BLaER1 treated with 17β-estradiol and CSF1 and Interleukin-3, amounts not matched to agents 10 nM and 100 nM (cell line): Measurements from ENCODE around the gene EFHD2.
"Not testable (repeated sequence)": the region's sequence is repeated elsewhere in the genome, so short reads cannot be mapped to it uniquely, and the experiment has no call there.

Experiments
- H3K27ac ChIP-seq, 11 experiments: shearing (Covaris generic); formaldehyde crosslinking; 2 replicates each; pipeline ENCODE4 v1.8.1; 2022
- H3K27me3 ChIP-seq, 11 experiments: shearing (Covaris generic); formaldehyde crosslinking; 2 replicates each; pipeline ENCODE4 v1.8.1; 2022
- H3K36me3 ChIP-seq, 11 experiments: shearing (Covaris generic); formaldehyde crosslinking; 2 replicates each; pipeline ENCODE4 v1.8.1; 2022
- H3K4me1 ChIP-seq, 10 experiments: shearing (Covaris generic); formaldehyde crosslinking; 2 replicates each; pipeline ENCODE4 v1.8.1; 2022
- H3K4me2 ChIP-seq, 11 experiments: shearing (Covaris generic); formaldehyde crosslinking; 2 replicates each; pipeline ENCODE4 v1.8.1; 2022
- H3K4me3 ChIP-seq, 10 experiments: shearing (Covaris generic); formaldehyde crosslinking; 2 replicates each; pipeline ENCODE4 v1.8.1; 2022
- H3K9ac ChIP-seq, 11 experiments: shearing (Covaris generic); formaldehyde crosslinking; 2 replicates each; pipeline ENCODE4 v1.8.1; 2022
- H3K9me3 ChIP-seq, 11 experiments: shearing (Covaris generic); formaldehyde crosslinking; replicated peaks in 1 of 11; 2 replicates each; pipeline ENCODE4 v1.8.1; 2022
- H4K20me1 ChIP-seq, 11 experiments: shearing (Covaris generic); formaldehyde crosslinking; 2 replicates each; pipeline ENCODE4 v1.8.1; 2022
- Cebpa-rat ChIP-seq, 11 experiments: shearing (Covaris generic); IDR thresholded peaks; 2 replicates each; pipeline ENCODE4 v1.8.1; 2022

Gene EFHD2

DNA sequence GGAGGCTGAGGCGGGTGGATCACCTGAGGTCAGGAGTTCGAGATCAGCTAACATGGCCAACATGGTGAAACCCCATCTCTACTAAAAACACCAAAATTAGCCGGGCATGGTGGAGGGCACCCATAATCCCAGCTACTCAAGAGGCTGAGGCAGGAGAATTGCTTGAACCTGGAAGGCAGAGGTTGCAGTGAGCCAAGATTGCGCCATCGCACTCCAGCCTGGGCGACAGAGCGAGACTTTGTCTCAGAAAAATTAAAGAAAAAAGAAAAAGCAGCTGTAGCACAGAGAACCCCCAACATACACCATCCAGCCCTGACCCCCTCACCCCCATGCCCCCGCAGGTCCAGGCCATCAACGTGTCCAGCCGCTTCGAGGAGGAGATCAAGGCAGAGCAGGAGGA lies 18.6 kb downstream of the EFHD2 start:
- H3K4me3 ChIP-seq, H3K27me3 ChIP-seq, H3K9me3 ChIP-seq: not testable (repeated sequence)
- Histone ChIP-seq H3K27ac (peak overlapping the region in 6 of 11 experiments; percentile 9 to 46 (median 33); a peak in 9 of 22 replicates), H3K4me2 (peak overlapping the region in 7 of 11 experiments; percentile 5 to 99 (median 55); a peak in 12 of 22 replicates), H3K4me1 (peaks cover 0 to 100% (median 56%) of the 10 kb centered on the region in 10 experiments; a peak in 18 of 20 replicates), H3K9ac (peak overlapping the region in 7 of 11 experiments; percentile 8 to 46 (median 28); a peak in 7 of 22 replicates), H4K20me1 (peaks cover 78 to 96% (median 84%) of the 10 kb centered on the region in 11 experiments), H3K36me3 (peaks cover 78 to 96% (median 91%) of the 10 kb centered on the region in 11 experiments)
- peak in 6 of 11 experiments; percentile 6 to 56 (median 26); a peak in 6 of 22 replicates for TF ChIP-seq Cebpa-rat (IDR thresholded peaks at IDR 0.05)

DNA sequence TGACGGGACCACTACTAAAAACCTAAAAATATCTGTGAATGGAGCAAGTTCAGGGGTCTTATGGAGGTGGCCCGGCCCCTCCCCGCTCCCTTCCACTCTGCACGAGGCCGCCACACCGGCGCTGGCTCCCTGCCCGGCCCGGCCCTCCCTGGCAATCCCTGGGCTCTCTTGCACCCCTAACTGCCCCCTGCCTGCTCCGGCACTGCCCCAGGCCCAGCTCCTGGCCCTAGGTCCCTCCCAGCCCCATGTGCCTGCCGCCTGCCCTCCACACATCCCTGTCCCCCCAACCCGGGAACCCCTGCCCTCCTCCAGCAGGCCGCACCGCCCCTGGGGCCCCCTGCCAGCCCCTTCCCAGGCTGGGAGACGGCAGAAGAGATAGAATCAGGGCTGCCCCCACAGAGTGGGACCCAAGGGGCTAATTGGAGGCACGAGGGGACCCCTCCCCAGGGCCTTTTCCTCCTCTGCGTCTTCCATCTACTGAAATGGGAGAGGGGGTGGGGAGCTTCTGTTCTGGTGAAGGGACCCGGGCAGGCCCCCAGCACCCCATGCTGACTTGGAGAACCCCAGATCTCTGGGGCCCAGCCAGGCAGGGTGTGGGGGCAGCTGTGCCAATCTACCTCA lies 19.2 kb downstream of the EFHD2 start:
- peak overlapping the region in 4 of 11 experiments; percentile 28 to 46 (median 34); a peak in 5 of 22 replicates for H3K9ac ChIP-seq
- H4K20me1 ChIP-seq: peaks cover 71 to 89% (median 77%) of the 10 kb centered on the region in 11 experiments
- H3K9me3 ChIP-seq: no peaks in the 10 kb centered on the region
- H3K36me3 ChIP-seq: peaks cover 71 to 89% (median 84%) of the 10 kb centered on the region in 11 experiments
- H3K27ac ChIP-seq: peak overlapping the region in 9 of 11 experiments; percentile 6 to 46 (median 26); a peak in 12 of 22 replicates
- H3K4me1 ChIP-seq: peaks cover 0 to 100% (median 53%) of the 10 kb centered on the region in 10 experiments; a peak in 18 of 20 replicates
- TF ChIP-seq Cebpa-rat (IDR thresholded peaks at IDR 0.05): no peak
- no peak overlapping the region for H3K4me3 ChIP-seq
- H3K27me3 ChIP-seq: no peaks in the 10 kb centered on the region
- peak overlapping the region in 4 of 11 experiments; percentile 15 to 99 (median 50); a peak in 6 of 22 replicates for H3K4me2 ChIP-seq

DNA sequence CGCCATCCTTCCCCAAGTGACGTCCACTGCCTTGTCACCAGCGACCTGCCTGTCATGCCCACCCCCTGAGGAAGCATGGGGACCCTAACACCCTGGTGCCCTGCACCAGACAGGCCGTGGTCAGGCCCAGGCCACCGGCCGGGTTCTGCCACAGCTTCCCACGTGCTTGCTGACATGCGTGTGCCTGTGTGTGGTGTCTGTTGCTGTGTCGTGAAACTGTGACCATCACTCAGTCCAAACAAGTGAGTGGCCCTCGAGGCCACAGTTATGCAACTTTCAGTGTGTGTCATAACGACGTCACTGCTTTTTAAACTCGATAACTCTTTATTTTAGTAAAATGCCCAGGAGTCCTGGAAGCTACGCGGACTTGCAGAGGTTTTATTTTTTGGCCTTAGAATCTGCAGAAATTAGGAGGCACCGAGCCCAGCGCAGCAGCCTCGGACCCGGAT lies 20.0 kb downstream of the EFHD2 start:
- H3K4me2 ChIP-seq: peak overlapping the region in 4 of 11 experiments; percentile 15 to 99 (median 50); a peak in 6 of 22 replicates
- peaks cover 3 to 100% (median 57%) of the 10 kb centered on the region in 10 experiments; a peak in 19 of 20 replicates for H3K4me1 ChIP-seq
- peaks cover 63 to 81% (median 77%) of the 10 kb centered on the region in 11 experiments for H3K36me3 ChIP-seq
- peaks cover 63 to 81% (median 69%) of the 10 kb centered on the region in 11 experiments for H4K20me1 ChIP-seq
- peak overlapping the region in 8 of 11 experiments; percentile 6 to 46 (median 16); a peak in 8 of 22 replicates for H3K27ac ChIP-seq
- peak overlapping the region in 3 of 11 experiments; percentile 34 to 46 (median 35); a peak in 4 of 22 replicates for H3K9ac ChIP-seq
- no peaks in the 10 kb centered on the region for H3K9me3 ChIP-seq
- H3K27me3 ChIP-seq: no peaks in the 10 kb centered on the region
- TF ChIP-seq Cebpa-rat (IDR thresholded peaks at IDR 0.05): no peak
- H3K4me3 ChIP-seq: no peak overlapping the region

DNA sequence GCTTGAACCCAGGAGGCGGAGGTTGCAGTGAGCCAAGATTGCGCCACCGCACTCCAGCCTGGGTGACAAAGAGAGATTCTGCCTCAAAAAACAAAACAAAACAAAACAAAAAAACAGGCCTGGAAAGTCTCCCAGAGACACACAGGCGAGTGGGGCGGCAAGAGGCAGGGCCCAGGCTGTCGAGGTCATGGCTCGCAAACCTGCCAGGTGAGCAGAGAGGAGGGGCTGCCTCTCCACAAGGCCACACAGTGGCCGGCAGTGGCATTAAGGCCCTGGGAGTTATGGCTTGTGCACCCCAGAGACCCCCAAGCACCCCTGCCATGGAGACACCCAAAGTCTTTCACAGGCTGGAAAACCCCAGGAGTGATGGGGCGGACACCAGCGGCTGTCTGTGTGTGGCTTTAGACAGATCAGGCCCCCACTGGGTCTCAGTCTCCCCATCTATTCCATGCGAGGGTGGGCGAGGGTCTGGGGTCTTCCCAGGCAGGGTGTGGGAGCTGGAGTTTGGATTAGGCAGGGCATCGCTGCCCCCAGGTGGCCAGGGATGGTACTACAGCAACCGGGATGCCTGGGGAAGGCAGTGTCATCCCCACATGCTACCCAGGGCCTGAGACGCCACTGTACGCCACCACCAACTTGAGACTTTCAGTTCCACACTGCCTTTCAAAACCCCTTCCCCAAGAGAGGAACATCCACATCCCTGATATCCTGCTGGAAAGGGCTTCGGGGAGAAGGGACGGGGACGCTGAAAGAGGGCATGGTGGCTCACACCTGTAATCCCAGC lies 21.3 kb downstream of the EFHD2 start:
- Histone ChIP-seq H3K36me3 (peaks cover 51 to 69% (median 64%) of the 10 kb centered on the region in 11 experiments), H3K9ac (peak overlapping the region in 2 of 11 experiments; percentile 5 to 42; a peak in 2 of 22 replicates), H3K27me3 (no peaks in the 10 kb centered on the region), H3K4me1 (peaks cover 8 to 100% (median 61%) of the 10 kb centered on the region in 10 experiments; a peak in 19 of 20 replicates), H3K4me2 (no peak overlapping the region), H3K9me3 (no peaks in the 10 kb centered on the region), H3K27ac (peak overlapping the region in 5 of 11 experiments; percentile 17 to 75 (median 23); a peak in 6 of 22 replicates), H3K4me3 (no peak overlapping the region), H4K20me1 (peaks cover 50 to 69% (median 56%) of the 10 kb centered on the region in 11 experiments)
- TF ChIP-seq Cebpa-rat (IDR thresholded peaks at IDR 0.05): no peak

DNA sequence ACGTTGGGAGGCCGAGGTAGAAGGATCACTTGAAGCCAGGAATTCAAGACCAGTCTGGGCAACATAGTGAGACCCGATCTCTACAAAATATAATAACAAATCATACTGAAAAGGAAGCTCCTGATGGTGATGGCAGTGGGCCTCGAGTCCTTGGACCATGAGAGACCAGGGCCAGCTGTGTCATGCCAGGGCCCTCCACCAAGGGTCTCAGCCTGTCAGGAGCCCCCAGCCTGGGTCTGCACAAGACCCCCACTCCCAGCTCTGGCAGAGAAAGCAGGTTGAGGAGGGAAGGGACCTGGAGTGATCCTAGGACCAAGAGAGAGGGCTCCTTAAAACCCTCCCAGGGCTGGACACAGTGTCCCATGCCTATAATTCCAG lies 21.9 kb downstream of the EFHD2 start:
- Histone ChIP-seq H3K9me3 (no peaks in the 10 kb centered on the region), H4K20me1 (peaks cover 45 to 63% (median 50%) of the 10 kb centered on the region in 11 experiments), H3K27ac (peak overlapping the region in 6 of 11 experiments; percentile 17 to 75 (median 29); a peak in 7 of 22 replicates), H3K9ac (peak overlapping the region in 2 of 11 experiments; percentile 4 to 42; a peak in 2 of 22 replicates), H3K4me3 (no peak overlapping the region), H3K27me3 (no peaks in the 10 kb centered on the region), H3K4me1 (peaks cover 8 to 100% (median 58%) of the 10 kb centered on the region in 10 experiments; a peak in 19 of 20 replicates), H3K36me3 (peaks cover 45 to 63% (median 58%) of the 10 kb centered on the region in 11 experiments), H3K4me2 (no peak overlapping the region)
- no peak for TF ChIP-seq Cebpa-rat (IDR thresholded peaks at IDR 0.05)

DNA sequence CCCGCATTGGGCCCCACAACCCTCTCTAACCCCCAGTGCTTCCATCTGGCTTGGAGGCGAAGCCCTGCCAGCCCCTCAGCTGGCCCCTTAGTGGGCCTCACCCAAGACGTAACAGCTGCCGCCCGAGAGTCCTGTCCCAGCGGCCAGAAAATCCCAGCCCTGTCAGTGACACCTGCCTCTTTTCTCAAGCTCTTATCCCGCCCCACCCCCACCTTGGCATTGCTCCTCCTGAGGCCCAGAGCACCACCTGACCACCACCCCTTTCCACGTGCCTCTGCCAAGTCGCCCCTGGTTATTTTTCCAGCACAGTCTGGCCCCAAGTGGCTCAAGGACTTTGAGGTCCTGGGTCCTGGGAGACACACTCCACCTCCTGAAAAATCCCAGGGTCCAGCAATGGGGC lies 22.6 kb downstream of the EFHD2 start:
- peak overlapping the region in 1 of 11 experiments; percentile 15; a peak in 1 of 22 replicates for H3K9ac ChIP-seq
- peak overlapping the region in 1 of 11 experiments; percentile 9; a peak in 1 of 22 replicates for H3K4me2 ChIP-seq

DNA sequence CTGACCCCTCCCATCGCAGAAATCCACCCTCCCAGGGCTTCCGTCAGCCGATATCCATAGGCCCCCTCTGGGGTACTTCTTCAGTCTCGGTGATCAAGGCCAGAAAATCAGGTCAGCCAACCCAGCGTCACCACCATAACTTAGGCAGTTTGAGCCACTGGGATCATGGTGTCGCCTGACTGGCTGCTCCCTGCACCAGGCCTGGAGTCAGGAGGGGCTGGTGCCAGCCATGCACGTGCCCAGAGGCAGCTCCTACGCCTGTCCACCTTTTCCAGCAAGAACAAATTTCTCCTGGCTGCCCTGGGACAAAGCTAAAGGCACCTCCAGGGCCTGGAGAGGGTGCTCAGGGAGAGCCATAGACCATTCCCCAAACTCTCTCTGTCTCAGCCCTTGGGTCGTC lies 23.8 kb downstream of the EFHD2 start:
- no peaks in the 10 kb centered on the region for H3K27me3 ChIP-seq
- peak overlapping the region in 8 of 11 experiments; percentile 1 to 79 (median 70); a peak in 14 of 22 replicates for H3K27ac ChIP-seq
- peak overlapping the region in 6 of 11 experiments; percentile 10 to 84 (median 50); a peak in 3 of 22 replicates for H3K4me2 ChIP-seq
- peaks cover 26 to 44% (median 39%) of the 10 kb centered on the region in 11 experiments for H3K36me3 ChIP-seq
- peaks cover 25 to 44% (median 31%) of the 10 kb centered on the region in 11 experiments; a peak in 21 of 22 replicates for H4K20me1 ChIP-seq
- peaks cover 8 to 93% (median 41%) of the 10 kb centered on the region in 10 experiments; a peak in 18 of 20 replicates for H3K4me1 ChIP-seq
- H3K9ac ChIP-seq: peak overlapping the region in 2 of 11 experiments; percentile 22 to 47; a peak in 4 of 22 replicates
- no peak for TF ChIP-seq Cebpa-rat (IDR thresholded peaks at IDR 0.05)
- no peak overlapping the region for H3K4me3 ChIP-seq
- H3K9me3 ChIP-seq: no peaks in the 10 kb centered on the region

More for the DNA sequence above, 22.6 kb downstream of the EFHD2 start:
- H3K27ac ChIP-seq: peak overlapping the region in 6 of 11 experiments; percentile 17 to 79 (median 58); a peak in 10 of 22 replicates
- H3K27me3 ChIP-seq: no peaks in the 10 kb centered on the region
- TF ChIP-seq Cebpa-rat (IDR thresholded peaks at IDR 0.05): no peak
- no peak overlapping the region for H3K4me3 ChIP-seq
- H3K9me3 ChIP-seq: no peaks in the 10 kb centered on the region
- peaks cover 37 to 55% (median 43%) of the 10 kb centered on the region in 11 experiments for H4K20me1 ChIP-seq
- peaks cover 8 to 100% (median 51%) of the 10 kb centered on the region in 10 experiments; a peak in 19 of 20 replicates for H3K4me1 ChIP-seq
- peaks cover 37 to 55% (median 51%) of the 10 kb centered on the region in 11 experiments for H3K36me3 ChIP-seq

DNA sequence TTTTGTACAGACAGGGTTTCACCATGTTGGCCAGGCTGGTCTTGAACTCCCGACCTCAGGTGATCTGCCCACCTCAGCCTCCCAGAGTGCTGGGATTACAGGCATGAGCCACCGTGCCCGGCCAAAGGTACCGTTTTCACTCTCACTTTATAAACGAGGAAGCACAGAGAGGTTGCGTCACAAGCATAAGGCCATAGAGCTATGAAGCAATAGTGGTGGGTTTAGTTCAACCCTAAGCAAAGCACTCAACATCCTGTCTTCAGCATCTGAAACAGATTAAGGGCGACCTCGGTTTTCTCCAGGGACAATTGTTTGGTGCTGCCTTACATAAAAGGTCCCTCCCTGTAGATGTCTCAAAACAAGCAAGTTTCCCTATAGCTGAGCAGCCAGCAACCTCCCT lies 25.1 kb downstream of the EFHD2 start:
- H3K4me2 ChIP-seq: peak overlapping the region; percentile 9 to 89 (median 65); a peak in 19 of 22 replicates
- peak overlapping the region in 7 of 11 experiments; percentile 4 to 58 (median 47); a peak in 8 of 22 replicates for H3K9ac ChIP-seq
- peaks cover 13 to 31% (median 27%) of the 10 kb centered on the region in 11 experiments for H3K36me3 ChIP-seq
- peaks cover 8 to 83% (median 35%) of the 10 kb centered on the region in 10 experiments; a peak in 18 of 20 replicates for H3K4me1 ChIP-seq
- H3K4me3 ChIP-seq: peak overlapping the region in 1 of 10 experiments; percentile 25; a peak in 1 of 20 replicates
- not testable (repeated sequence) for H3K9me3 ChIP-seq, H3K27me3 ChIP-seq
- H4K20me1 ChIP-seq: peaks cover 13 to 31% (median 19%) of the 10 kb centered on the region in 11 experiments; a peak in 21 of 22 replicates
- peak overlapping the region in 9 of 11 experiments; percentile 41 to 79 (median 71); a peak in 17 of 22 replicates for H3K27ac ChIP-seq
- peak in 10 of 11 experiments; percentile 78 to 97 (median 96); a peak in 20 of 22 replicates for TF ChIP-seq Cebpa-rat (IDR thresholded peaks at IDR 0.05)
